CD4-positive, alpha-beta T cell (primary cell): ENCODE measurements around the gene ARHGAP26. TPM values are rescaled to one million over a fixed set of nuclear protein-coding genes. Genes with fewer than 3 reads are reported as not detected.
A peak's percentile ranks its signal among the peaks of the same experiment; 100 is the strongest.

Experiments
- ATAC-seq: fragments of 200-7000 bp; cut with Tn5 transposase; one replicate; pipeline ENCODE4 v1.10.0; 2022; ENCODE audit warnings: mild to moderate bottlenecking; ENCODE audit not compliant: poor library complexity
- CTCF ChIA-PET: fragments of 350-600 bp; sonication (Branson Sonifier 250); formaldehyde crosslinking; loops from one replicate; lab custom pipeline; 2021; ENCODE audit warnings: antibody characterized with exemption, inconsistent platforms; lab: Charles Lee
- POLR2A ChIA-PET: fragments of 350-600 bp; sonication (Branson Sonifier 250); formaldehyde crosslinking; loops from one replicate; lab custom pipeline; 2021; ENCODE audit warnings: antibody characterized with exemption, inconsistent platforms; lab: Charles Lee
- DNase-seq, 14 experiments: peaks; one replicate each; pipeline ENCODE4 v3.0.0-alpha.2; 2013 to 2020; ENCODE audit warnings: mixed read lengths in 2 of 14
- H3K27ac ChIP-seq, 2 donors: one replicate each; pipeline versions ENCODE4 v1.5.1 to v1.7.0; 2013; ENCODE audit warnings: low read length in 2 of 2, low read depth in 1 of 2, mild to moderate bottlenecking in 1 of 2
- H3K27me3 ChIP-seq, 2 experiments: 1 replicate in 1 of 2; 2 replicates in 1 of 2; pipeline versions ENCODE4 v1.6.1 to v1.7.0; 2013; ENCODE audit warnings: low read length in 2 of 2, control low read depth in 1 of 2, mild to moderate bottlenecking in 1 of 2, moderate library complexity in 1 of 2; ENCODE audit not compliant: insufficient read depth in 2 of 2, control insufficient read depth in 1 of 2
- H3K36me3 ChIP-seq: one replicate; pipeline ENCODE4 v1.6.1; 2013; ENCODE audit warnings: low read length, control low read depth; ENCODE audit not compliant: insufficient read depth
- H3K4me1 ChIP-seq: one replicate; pipeline ENCODE4 v1.6.1; 2013; ENCODE audit warnings: low read length, control low read depth; ENCODE audit not compliant: insufficient read depth
- H3K4me3 ChIP-seq: one replicate; pipeline ENCODE4 v1.5.1; 2013; ENCODE audit warnings: mild to moderate bottlenecking, low read length, moderate library complexity
- H3K9me3 ChIP-seq, 2 experiments: 1 replicate in 1 of 2; 2 replicates in 1 of 2; pipeline versions ENCODE4 v1.6.1 to v1.7.0; 2013; ENCODE audit warnings: low read length in 2 of 2, mild to moderate bottlenecking in 2 of 2, control low read depth in 1 of 2, moderate library complexity in 1 of 2; ENCODE audit not compliant: control insufficient read depth in 1 of 2, insufficient read depth in 1 of 2
- H3K27ac Mint-ChIP-seq: one replicate; pipeline ENCODE4 v1.8.0; 2020; ENCODE audit warnings: mixed read lengths
- H3K27me3 Mint-ChIP-seq: one replicate; pipeline ENCODE4 v1.8.0; 2021; ENCODE audit warnings: mixed read lengths
- H3K36me3 Mint-ChIP-seq: one replicate; pipeline ENCODE4 v1.8.0; 2021; ENCODE audit warnings: low read depth, mixed read lengths
- H3K4me1 Mint-ChIP-seq: one replicate; pipeline ENCODE4 v1.8.0; 2021; ENCODE audit warnings: low read depth, mixed read lengths
- H3K4me3 Mint-ChIP-seq: one replicate; pipeline ENCODE4 v1.8.0; 2020; ENCODE audit warnings: mild to moderate bottlenecking, mixed read lengths
- H3K9me3 Mint-ChIP-seq: one replicate; pipeline ENCODE4 v1.8.0; 2020; ENCODE audit warnings: mixed read lengths
- CTCF ChIP-seq: fragments of 200-600 bp; IDR thresholded peaks from one replicate; pipeline ENCODE4 v1.8.0; 2022; ENCODE audit warnings: antibody characterized with exemption, mild to moderate bottlenecking
- intact Hi-C, 2 experiments: fragments of 100-400 bp; cut with DNase I in 1 of 2; cut with micrococcal nuclease in 1 of 2; formaldehyde crosslinking; loops; one replicate each; pipeline versions ENCODE4 v1.15.1 to v1.9.0; 2023 to 2025; cut with DNase I, micrococcal nuclease
- total RNA-seq, 174 experiments: library from RNA in 2 of 174; stranded (reverse) in 2 of 174; gene quantifications; one replicate each; pipeline ENCODE4 v1.2.3 and lab custom pipeline; 2021 to 2026

The ARHGAP26 gene
- total RNA-seq, 2 experiments from 2014 or later, result 24.9 to 27.3 TPM

- Histone ChIP-seq H3K27me3 (no peaks in the 10 kb centered on the region), H3K4me1 (peaks cover 32% of the 10 kb centered on the region), H3K4me3 (peak overlapping the region; percentile 99), H3K9me3 (no peaks in the 10 kb centered on the region), H3K27ac (no peak overlapping the region), H3K36me3 (no peaks in the 10 kb centered on the region)
- TF ChIP-seq CTCF, result no peak
- no peak for DNase-seq
- peaks cover 8% of the 10 kb centered on the region for H3K36me3 Mint-ChIP-seq
- intact Hi-C loops, result loop anchor here in 1 of 2 experiments (5.0 kb wide), 1 partner anchor 850 kb away; the partner anchor contains the start of gene DELE1
- no peak for ATAC-seq
- H3K27ac Mint-ChIP-seq, result no peak overlapping the region
- H3K4me3 Mint-ChIP-seq, result peak overlapping the region; percentile 91
- H3K27me3 Mint-ChIP-seq, result no peaks in the 10 kb centered on the region
- CTCF ChIA-PET, result interaction anchor here (1.5 to 5.1 kb wide), 3 partner anchors 59 to 116 kb away, joined by 3 to 28 read pairs (median 11); no protein-coding TSS in a partner anchor
- POLR2A ChIA-PET, result interaction anchor here (5.2 kb wide), 1 partner anchor 27 kb away, joined by 109 read pairs; no protein-coding TSS in a partner anchor
- H3K4me1 Mint-ChIP-seq, result peaks cover 48% of the 10 kb centered on the region
- no peaks in the 10 kb centered on the region for H3K9me3 Mint-ChIP-seq
Measured at GRCh38 chr5:142772446-142773293, 2.5 kb downstream of the ARHGAP26 start.

- Histone ChIP-seq H3K4me1 (peaks cover 22% of the 10 kb centered on the region), H3K27ac (no peak overlapping the region), H3K27me3 (no peaks in the 10 kb centered on the region), H3K36me3 (no peaks in the 10 kb centered on the region), H3K9me3 (no peaks in the 10 kb centered on the region), H3K4me3 (no peak overlapping the region)
- Mint-ChIP-seq H3K27ac (no peak overlapping the region), H3K27me3 (no peaks in the 10 kb centered on the region), H3K9me3 (no peaks in the 10 kb centered on the region), H3K4me1 (peaks cover 75% of the 10 kb centered on the region), H3K36me3 (no peaks in the 10 kb centered on the region), H3K4me3 (no peak overlapping the region)
- no peak for TF ChIP-seq CTCF
- ATAC-seq (no peak), DNase-seq (no peak)
- ChIA-PET CTCF (no interaction called here), POLR2A (no interaction called here)
- intact Hi-C loops, result no loop called here
Measured at GRCh38 chr5:142777099-142777498, 6.9 kb downstream of the ARHGAP26 start.

GRCh38 chr5:142777850-142778249 lies 7.7 kb downstream of the ARHGAP26 start:
- CTCF ChIA-PET, result interaction anchor here (1.4 kb wide), 1 partner anchor 111 kb away, joined by 4 read pairs; no protein-coding TSS in a partner anchor
- H3K27ac Mint-ChIP-seq, result no peak overlapping the region
- no peak overlapping the region for H3K27ac ChIP-seq
- intact Hi-C loops, result no loop called here
- no peaks in the 10 kb centered on the region for H3K36me3 ChIP-seq
- no peaks in the 10 kb centered on the region for H3K9me3 Mint-ChIP-seq
- ATAC-seq (no peak), DNase-seq (peak in 1 of 14 experiments; percentile 26)
- no peaks in the 10 kb centered on the region for H3K27me3 ChIP-seq
- POLR2A ChIA-PET, result no interaction called here
- H3K4me3 ChIP-seq, result no peak overlapping the region
- no peaks in the 10 kb centered on the region for H3K27me3 Mint-ChIP-seq
- TF ChIP-seq CTCF, result no peak
- H3K9me3 ChIP-seq, result no peaks in the 10 kb centered on the region
- peaks cover 17% of the 10 kb centered on the region for H3K4me1 ChIP-seq
- H3K4me3 Mint-ChIP-seq, result no peak overlapping the region
- H3K36me3 Mint-ChIP-seq, result no peaks in the 10 kb centered on the region
- H3K4me1 Mint-ChIP-seq, result peaks cover 74% of the 10 kb centered on the region
